Head of caudate nucleus (tissue), 42 donors: ENCODE data around the gene SERPINH1.

Experiments used
- DNase-seq, 42 donors: peaks; one replicate each; pipeline versions ENCODE4 v3.0.0 to v3.0.0-alpha.2; 2020 to 2021; ENCODE audit warnings: mixed read lengths in 7 of 42
- intact Hi-C: fragments of 100-400 bp; cut with DNase I; formaldehyde crosslinking; loops from one replicate; pipeline ENCODE4 v1.15.0; 2022

Gene SERPINH1

GRCh38 chr11:75530577-75530976 is 31.5 kb upstream of the SERPINH1 start:
- DNase-seq = no peak
- intact Hi-C loops = loop anchor here (2.0 to 10.0 kb wide), 2 partner anchors 142 to 256 kb away; no protein-coding TSS in a partner anchor

GRCh38 chr11:75531325-75531724 is 30.7 kb upstream of the SERPINH1 start:
- intact Hi-C loops = loop anchor here (2.0 to 10.0 kb wide), 2 partner anchors 143 to 257 kb away; no protein-coding TSS in a partner anchor
- DNase-seq = no peak

- intact Hi-C loops = loop anchor here (2.0 to 10.0 kb wide), 2 partner anchors 88 to 258 kb away; no protein-coding TSS in a partner anchor
- peak; percentile 31 to 91 (median 76) for DNase-seq
Observed at GRCh38 chr11:75532200-75533048, 29.6 kb upstream of the SERPINH1 start.

- DNase-seq = no peak
- intact Hi-C loops = loop anchor here (2.0 to 10.0 kb wide), 2 partner anchors 89 to 259 kb away; no protein-coding TSS in a partner anchor
Observed at GRCh38 chr11:75533896-75534258, 28.2 kb upstream of the SERPINH1 start.

- no peak for DNase-seq
- intact Hi-C loops = loop anchor here (10.0 kb wide), 1 partner anchor 260 kb away; no protein-coding TSS in a partner anchor
Observed at GRCh38 chr11:75534259-75535069, 27.6 kb upstream of the SERPINH1 start.

DNA sequence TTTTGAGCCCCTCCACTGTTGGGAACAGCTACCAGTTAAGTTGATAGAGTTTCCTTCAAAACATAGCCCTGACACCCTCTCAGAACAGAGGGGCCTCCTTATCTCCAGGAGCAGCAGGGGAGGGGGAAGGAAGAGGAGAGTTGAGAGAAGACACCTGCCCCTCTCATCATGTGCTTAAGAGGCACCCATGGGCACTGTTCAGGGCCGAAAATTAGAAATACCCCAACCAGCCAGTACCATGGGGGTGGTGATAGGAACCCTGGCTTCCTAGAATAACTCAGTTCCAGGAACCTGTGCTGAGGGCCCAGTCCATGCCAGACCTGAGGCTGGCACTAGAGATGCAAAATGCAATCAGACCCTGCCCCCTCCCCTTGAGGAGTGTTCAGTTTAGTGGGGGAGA is 27.0 kb upstream of the SERPINH1 start:
- no peak for DNase-seq
- intact Hi-C loops = loop anchor here (10.0 kb wide), 1 partner anchor 260 kb away; no protein-coding TSS in a partner anchor

- intact Hi-C loops = loop anchor here (10.0 kb wide), 1 partner anchor 262 kb away; no protein-coding TSS in a partner anchor
- no peak for DNase-seq
Observed at GRCh38 chr11:75536786-75537641, 25.0 kb upstream of the SERPINH1 start.

- intact Hi-C loops = loop anchor here (10.0 kb wide), 1 partner anchor 263 kb away; no protein-coding TSS in a partner anchor
- DNase-seq = no peak
Observed at GRCh38 chr11:75537740-75538139, 24.3 kb upstream of the SERPINH1 start.

DNA sequence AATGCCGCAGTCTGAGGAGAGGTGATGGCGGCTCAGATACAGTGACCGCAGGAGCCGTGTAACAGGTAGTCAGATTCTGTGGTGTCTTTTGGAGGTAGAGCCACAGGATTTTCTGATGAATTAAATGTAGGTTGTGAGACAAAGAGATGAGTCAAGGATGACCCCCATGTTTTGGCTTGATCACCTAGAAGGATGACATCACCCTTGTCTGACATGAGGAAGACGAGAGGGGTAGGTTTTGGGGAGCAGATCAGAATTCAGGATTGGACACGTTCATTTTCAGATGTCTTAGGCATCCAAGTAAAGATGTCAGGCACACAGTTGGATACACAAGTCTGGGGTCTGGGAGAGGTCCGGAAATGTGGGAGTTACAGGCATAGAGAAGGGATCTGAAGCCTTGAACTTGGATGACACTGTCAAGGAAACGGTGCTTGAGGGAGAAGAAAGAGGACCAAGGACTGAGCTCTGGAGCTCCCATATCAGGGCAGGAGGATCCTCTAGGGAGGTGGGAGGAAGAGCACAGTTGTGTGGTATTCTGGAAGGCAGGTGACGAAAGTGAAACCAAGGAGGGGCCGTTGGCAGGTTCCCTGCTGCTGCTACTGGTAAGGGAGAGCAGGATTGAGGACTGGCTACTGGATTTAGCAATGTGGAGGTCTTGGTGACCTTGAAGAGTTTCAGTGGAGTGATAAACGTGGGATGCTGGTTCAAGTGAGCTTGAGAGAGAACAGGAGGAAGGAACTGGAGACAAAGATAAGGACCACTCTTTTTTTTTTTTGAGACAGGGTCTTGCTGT is 23.7 kb upstream of the SERPINH1 start:
- no peak for DNase-seq
- intact Hi-C loops = loop anchor here (10.0 kb wide), 1 partner anchor 264 kb away; no protein-coding TSS in a partner anchor

DNA sequence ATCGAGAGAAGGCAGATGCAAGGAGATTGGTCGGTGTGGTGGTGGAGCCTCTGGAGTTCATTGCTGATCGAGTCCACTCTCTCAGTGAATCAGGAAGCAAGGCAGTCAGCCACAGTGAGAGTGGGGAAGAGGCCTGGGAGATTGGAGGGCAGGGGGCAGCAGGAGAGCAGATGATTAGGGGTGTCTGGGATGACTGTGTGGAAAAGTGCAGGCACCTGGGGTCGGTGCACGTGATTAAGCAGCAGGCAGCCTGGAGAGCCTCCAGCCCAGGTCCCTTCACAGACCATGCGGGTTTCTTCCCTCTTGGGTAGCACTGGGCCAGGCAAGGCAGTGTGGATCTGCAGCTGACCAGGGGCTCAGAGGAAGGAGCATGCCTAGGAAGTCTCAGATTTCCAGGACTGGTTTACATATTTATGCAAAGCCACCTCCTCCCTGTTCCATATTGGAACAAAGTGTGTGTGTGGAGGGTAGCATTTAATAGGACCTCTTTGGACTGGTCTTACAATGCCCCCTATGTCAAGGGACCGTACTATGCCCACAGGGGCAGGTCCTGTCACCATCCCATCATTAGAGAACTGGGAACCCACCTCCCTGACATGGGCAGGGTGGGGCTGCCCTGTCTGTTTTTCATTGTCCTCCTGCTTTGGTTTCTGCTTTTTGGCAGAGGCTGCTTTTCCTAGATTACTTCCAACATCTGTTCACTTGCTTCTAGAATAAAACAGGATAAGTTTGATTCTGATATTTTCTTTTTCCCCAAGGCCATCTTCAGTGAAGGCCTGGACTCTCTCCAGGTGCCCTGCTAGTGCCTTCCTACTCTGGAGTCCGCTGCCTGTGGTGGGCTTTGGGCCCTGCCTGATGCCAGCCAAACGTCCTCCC is 22.4 kb upstream of the SERPINH1 start:
- intact Hi-C loops = loop anchor here (10.0 kb wide), 1 partner anchor 265 kb away; no protein-coding TSS in a partner anchor
- DNase-seq = peak in 1 of 42 donors; percentile 11

- intact Hi-C loops = no loop called here
- no peak for DNase-seq
Observed at GRCh38 chr11:75541193-75542087, 20.6 kb upstream of the SERPINH1 start.

- intact Hi-C loops = no loop called here
- DNase-seq = no peak
Observed at GRCh38 chr11:75542088-75542438, 20.0 kb upstream of the SERPINH1 start.

GRCh38 chr11:75543806-75544205 is 18.2 kb upstream of the SERPINH1 start:
- DNase-seq = no peak
- intact Hi-C loops = no loop called here

DNA sequence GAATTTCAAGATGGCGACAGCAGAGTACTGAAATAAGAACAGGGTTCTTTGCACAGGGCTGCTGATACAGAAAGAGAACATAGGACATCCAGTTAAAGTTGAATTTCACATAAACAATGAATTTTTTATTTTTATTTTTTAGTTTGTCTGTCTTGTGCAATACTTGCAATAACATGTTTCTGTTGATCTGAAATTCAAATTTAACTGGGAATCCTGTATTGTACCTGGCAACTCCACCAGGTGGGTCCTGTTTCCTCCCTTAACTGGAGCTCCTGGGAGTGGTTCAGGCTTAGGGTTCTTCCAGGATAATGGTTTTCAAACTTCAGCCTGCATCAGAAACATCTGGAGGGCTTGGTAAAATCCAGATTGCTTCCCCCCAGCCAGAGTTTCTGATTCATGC is 14.9 kb upstream of the SERPINH1 start:
- intact Hi-C loops = loop anchor here (5.0 kb wide), 1 partner anchor 35 kb away; no protein-coding TSS in a partner anchor
- DNase-seq = no peak

GRCh38 chr11:75547617-75548058 is 14.4 kb upstream of the SERPINH1 start:
- DNase-seq = peak in 40 of 42 donors; percentile 38 to 88 (median 66)
- intact Hi-C loops = loop anchor here (5.0 kb wide), 1 partner anchor 35 kb away; no protein-coding TSS in a partner anchor
